HG02623 (cell line): Measurements from ENCODE around the gene CHTF8.

Experiments used
- ATAC-seq: cut with Tn5 transposase; IDR thresholded peaks from one replicate; pipeline ENCODE4 v1.9.1; 2021; ENCODE audit warnings: moderate library complexity; ENCODE audit not compliant: unreplicated experiment

The CHTF8 gene

DNA sequence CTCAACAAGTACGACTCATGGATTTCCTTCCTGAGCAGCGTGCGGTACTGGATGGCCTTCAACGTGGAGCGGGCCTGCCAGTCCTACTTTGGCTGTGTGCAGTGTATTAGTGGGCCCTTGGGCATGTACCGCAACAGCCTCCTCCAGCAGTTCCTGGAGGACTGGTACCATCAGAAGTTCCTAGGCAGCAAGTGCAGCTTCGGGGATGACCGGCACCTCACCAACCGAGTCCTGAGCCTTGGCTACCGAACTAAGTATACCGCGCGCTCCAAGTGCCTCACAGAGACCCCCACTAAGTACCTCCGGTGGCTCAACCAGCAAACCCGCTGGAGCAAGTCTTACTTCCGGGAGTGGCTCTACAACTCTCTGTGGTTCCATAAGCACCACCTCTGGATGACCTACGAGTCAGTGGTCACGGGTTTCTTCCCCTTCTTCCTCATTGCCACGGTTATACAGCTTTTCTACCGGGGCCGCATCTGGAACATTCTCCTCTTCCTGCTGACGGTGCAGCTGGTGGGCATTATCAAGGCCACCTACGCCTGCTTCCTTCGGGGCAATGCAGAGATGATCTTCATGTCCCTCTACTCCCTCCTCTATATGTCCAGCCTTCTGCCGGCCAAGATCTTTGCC is 17.9 kb downstream of the CHTF8 start:
- no peak for ATAC-seq

DNA sequence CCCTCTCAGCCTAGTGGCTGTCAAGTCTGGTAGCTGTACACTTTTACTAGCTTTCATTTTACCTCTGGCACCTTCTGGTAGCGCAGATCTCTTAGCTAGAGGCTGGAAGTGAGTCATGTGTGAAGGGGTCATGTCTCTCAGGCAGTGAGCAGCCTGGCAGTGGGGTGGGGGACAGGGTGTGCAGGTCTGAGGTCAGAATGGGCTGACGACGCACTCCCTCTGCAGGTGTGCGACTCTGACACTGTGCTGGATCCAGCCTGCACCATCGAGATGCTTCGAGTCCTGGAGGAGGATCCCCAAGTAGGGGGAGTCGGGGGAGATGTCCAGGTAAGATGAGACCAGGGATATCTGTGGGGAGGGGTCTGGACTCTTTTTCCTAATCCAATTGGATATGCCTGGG is 19.2 kb downstream of the CHTF8 start:
- no peak for ATAC-seq

DNA sequence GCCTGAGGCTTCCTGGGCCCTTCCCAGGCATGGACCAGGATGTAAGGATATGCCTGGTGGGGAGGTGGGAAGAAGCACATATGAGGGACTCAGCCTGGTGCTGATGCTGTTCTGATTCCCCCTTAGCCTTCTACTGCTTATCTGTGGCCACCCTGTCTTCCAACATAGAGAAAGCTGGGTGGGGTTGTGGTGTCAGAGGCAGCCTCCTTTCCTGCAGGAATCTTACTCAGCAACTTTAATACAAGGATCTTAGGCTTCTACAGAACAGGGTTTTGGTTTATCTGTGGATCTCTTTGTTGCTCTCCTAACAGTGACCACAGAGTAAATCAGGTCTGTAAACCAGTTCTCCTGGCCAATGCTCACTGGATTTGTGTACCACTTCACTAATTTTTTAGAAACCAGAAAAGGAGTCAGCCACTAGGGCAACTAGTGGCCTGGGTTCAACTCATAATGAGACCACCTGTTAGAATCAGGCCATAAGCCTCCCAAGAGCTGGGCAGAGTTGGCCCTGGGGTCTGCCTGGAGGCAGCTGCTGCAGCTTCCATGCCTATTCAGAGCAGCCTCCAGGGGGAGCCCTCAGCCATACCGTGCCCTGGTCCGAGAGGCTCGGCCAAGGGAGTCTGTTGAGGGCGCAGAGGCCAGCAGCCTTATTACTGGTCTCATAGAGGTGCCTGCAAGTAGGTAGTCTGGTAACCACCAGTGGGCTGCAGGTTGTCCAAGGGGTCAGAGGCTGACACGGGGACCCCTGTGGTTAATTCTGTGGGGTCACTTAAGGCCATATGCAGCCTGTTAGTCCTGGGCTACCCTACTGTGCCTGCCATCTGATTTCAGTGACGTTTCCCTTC is 19.9 kb downstream of the CHTF8 start:
- ATAC-seq = no peak

DNA sequence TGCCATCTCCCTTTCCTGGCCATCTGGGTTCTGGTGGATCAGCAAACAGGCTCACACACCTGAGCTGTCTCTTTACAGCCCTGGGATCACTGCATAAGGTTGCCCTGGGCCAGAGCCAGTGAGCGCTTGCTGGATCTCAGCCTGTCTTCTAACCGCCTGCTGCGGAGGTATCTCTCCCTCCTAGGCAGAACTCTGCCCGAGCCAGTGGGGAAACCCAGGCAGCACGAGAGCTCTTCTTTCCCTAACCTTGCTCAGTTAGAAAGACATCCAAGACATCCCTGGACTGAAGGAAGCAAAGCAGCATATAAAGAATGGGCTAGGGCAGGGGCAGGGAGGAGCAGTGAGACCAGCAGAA is 20.5 kb downstream of the CHTF8 start:
- no peak for ATAC-seq

DNA sequence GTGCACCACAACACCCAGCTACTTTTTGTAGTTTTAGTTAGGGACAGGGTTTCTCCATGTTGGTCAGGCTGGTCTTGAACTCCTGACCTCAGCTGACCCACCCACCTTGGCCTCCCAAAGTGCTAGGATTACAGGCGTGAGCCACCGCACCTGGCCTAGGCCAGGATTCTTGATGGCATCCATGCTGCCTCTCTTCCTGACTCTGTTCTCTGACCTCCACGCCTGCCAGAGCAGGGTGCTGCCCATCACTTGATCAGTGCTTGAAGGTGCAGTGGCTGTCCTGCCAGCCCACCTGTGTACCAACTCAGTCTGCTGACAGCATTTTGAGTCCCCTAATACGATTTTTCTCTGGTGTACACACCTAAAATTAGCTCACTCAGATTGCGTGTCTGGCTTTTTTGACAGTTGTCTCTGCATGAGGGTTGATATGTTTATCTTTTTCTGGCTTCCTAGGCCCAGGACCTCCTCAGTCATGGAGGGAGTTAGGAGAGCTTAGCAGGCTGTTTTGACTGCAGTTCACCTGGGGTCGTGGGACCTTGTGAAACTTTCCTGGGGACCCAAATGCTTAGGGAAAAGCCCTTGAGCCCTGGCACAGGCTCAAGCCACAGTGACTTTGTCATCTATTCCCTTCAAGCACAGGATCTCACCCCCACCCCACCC is 21.0 kb downstream of the CHTF8 start:
- ATAC-seq = no peak

DNA sequence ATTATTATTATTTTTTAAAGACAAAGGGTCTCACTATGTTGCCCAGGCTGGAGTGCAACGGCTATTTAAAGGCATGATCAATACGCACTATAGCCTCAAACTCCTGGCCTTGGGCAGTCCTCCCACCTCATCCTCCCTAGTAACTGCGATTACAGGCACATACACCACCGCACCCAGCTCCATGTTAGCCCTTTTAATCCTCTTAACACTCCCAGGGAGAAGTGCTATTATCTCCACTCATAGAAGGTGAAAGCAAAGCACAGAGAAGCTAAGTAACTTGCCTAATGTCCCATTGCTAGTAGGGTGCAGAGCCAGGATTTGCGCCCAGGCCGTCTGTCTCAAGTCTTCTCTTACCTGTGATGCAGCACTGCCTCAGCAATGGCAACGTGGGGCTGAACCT is 22.0 kb downstream of the CHTF8 start:
- ATAC-seq = no peak

DNA sequence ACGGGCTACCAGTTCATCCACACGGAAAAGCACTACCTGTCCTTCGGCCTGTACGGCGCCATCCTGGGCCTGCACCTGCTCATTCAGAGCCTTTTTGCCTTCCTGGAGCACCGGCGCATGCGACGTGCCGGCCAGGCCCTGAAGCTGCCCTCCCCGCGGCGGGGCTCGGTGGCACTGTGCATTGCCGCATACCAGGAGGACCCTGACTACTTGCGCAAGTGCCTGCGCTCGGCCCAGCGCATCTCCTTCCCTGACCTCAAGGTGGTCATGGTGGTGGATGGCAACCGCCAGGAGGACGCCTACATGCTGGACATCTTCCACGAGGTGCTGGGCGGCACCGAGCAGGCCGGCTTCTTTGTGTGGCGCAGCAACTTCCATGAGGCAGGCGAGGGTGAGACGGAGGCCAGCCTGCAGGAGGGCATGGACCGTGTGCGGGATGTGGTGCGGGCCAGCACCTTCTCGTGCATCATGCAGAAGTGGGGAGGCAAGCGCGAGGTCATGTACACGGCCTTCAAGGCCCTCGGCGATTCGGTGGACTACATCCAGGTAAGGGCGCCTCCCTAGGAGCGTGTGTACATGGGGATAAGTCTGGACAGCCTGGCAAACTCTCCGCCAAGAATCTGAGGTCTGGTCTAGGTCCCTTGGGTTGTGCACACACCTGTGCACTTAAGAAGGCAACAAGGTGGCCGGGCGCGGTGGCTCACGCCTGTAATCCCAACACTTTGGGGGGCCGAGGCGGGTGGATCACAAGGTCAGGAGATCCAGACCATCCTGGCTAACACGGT is 22.7 kb downstream of the CHTF8 start:
- no peak for ATAC-seq

DNA sequence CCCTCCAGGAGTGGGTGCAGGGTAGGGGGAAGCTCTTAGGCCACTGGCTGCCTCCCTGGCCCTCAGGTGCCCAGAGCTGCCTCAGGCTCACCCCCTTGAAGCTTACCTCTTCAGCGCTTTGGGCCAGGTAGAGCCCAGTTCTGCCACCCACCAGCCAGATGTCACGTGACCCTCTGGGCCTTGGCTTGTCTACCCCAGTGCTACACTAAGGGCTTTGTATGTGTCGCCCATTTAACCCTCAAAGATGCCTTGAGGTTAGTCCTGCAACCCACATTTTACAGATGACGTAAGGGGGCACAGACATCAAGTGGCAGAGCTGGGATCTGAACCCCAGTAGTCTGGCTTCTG is 23.5 kb downstream of the CHTF8 start:
- no peak for ATAC-seq

DNA sequence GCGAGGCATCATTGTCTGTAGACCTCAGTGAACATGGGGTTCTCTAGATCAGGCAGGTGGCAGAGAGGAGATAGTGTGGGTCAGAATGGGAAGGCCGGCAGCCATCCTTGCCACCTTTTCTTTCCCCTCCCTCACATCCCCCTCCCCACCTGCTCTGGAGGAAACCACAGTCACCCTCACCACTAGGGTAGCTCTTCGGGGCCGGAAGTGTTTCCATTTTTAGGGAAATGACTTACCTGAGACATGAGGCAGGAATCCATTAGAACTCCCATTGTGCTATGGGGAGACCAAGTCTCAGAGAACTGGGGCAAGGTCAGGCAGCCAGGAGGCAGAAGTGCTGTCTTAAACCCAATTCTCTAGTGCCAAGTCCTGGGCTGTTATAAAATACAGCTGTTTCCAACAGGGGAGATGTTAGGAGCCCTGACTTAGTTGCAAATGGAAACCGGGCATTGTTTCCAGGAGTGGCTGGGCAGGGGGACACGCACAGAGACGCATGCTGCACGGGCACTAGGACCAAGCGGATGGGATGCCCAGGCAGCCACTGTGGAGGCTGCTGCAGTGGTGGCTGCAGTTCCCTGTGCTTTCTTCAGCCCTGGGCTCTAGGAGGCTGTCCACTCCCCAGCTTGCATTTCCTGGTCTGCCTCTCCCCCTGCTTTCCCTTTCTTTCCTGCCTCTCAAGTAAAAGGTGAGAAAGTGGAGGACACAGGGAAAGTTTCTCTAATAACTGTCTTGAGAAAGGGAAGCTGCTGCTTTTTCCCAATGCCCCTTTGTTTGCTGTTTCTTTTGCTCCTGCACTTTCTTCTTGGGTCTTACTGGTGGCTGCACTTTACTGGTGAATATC is 24.1 kb downstream of the CHTF8 start:
- no peak for ATAC-seq

DNA sequence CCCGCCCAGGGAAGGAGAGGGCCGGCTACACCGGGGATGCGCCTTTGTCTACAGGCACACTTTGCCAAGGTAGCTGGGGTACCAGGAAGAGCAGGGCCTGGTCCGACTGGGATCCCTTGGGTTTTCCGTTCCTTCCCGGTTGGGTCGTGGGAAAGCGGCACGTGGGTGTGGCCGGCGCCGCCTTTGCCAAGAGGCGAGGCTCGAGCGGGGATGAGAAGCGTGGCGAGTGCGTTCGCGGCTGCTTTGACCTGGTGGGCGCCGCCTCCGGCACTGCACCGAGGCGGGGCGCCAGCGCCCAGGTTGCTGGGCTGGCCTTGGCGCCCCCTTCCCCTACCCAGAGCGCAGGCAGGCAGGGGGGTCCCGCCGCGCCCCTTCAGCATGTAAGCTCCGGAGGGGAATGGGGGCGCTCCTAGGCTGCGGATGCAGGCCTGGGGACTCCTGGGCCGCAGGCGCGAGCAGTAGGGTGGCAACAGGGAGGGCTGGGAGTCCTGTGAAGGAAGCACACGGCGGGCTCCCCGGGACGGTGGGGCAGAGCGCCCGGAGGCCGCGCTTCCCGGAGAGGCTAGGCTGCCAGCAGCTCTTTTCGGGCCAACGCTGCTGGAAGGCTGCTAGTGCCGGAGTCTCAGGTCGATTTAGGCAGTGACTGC is 24.9 kb downstream of the CHTF8 start:
- no peak for ATAC-seq

DNA sequence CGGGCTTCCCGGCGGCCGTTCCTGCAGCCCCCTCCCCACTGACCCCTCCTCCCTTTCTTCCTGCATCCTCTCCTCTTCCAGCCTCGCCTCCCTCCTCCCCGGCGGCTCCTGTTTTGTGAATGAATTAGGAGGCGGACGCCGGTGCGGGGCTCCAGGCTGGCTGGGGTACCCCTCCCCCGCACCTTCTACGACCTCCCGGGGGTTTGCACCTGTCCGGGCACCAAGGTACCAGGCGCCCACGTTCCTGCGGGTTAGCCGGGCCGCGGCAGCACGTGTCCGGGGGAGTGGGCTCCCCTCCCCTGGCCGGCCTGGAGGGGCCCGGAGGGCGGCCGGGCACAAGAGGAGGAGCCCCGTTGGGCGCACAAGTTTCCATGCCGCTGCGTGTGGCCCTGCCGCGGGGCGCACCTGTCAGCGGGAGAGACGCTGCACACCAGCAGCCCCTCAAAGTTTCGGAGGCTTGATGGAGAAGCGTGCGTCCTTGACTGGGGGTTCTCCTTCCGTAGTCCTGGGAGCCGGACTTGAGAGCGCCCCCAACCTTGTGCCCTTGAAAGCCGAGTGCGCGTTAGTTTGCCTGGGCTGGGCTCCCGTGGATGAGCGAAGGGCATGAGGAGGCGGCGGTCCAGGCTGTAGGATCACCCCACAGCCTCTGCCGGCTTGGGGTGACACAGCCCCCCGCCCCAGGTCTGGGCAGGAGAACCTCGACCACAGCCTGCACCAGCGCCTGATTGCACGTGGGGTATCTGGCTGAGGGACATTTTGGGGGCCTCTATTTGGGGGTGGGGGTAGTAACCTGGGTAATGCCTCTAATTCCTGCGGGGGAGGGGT is 25.7 kb downstream of the CHTF8 start:
- no peak for ATAC-seq

DNA sequence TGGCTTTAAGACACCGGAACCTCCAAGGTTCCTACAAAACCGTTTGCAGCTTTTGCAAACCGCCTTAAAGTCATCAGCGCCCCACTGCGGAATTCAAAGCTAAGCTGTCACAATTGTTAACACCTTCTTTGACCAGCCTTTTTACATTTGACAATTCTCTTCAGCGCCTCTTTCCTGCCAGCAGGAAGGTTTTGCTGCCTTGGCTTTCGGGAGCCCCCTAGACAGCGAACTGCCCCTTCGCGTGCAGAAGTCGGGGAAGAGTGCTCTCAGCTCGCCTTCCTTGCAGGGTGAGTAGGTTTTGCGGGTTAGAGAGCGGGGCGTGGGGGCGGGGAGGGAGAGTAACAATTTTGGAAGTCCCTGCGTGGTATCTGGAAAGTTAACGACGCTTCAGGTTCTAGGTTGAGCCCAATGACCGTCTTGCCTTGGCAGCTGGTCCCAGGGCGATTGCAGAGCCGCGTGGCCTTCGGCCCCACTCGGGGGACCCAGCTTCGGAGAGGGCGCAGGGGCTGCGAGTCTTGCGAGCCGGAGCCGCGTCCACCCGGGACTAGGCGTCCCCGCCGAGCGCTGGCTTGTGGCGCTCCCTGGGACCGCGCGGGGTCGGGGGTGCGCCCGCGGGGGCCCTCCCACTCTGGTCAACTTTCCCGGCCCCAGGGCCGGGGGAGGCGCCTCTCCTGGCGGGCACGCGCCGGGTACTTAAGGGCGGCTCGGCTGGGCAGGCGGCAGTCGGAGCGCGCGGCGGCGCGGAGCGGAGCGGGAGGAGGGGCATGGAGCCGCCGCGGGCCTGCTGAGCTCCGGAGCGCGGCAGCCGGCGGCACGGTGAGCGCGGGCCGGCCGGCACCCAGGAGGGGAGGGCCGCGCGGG is 26.7 kb downstream of the CHTF8 start, which contains the start of gene HAS3:
HAS3 (plus strand) TSS at position 153 of the 861 bp plus-strand sequence. CDS start 3,743 bp downstream, outside the sequence.
- no peak for ATAC-seq

DNA sequence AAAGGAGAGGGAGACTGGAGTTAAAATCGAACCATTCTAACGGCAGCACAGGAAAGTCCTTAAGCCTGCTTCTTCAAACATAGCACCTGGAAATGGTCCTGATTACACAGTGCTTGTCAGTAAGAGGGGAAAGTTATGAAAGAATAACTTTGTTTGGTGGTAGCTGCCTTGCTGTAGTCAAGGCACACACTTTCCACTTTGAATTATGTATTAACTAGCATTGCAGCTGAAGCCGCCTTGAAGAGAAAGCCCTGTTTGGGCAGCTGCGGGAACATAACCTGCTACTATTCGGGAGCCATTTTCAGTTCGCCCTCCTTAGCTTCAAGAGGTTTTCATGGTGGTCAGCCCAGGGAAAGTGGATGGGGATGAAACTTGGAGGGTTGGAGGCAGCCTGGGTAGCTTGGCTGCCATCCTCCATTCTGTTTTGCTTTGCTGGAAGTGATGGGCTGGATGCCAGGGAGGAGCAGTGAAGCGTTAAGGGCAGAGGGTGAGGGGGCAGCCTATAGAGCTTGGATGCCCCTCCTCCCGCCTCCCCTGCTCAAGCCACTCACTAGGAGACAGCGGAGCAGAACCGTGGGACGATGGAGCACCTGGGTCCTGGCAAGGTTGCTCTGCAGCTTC is 32.2 kb downstream of the CHTF8 start:
- ATAC-seq = no peak

DNA sequence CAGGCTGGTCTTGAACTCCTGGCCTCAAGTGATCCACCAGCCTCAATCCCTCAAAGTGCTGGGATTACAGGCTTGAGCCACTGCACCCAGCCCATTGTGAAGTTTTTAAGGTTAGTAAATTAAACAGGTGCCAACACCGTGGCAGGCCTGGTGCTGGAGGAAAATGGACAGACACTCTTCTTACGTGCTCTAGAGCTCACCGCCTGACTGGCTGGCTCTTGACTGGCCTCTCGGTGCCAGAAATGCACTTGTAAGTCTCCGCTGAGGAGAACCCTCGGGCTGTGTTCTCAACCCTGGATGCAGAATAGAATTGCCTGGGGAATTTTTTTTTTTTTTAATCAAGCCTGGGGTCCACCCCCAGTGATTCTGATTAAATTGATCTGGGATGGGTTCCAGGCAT is 37.2 kb downstream of the CHTF8 start:
- ATAC-seq = no peak

DNA sequence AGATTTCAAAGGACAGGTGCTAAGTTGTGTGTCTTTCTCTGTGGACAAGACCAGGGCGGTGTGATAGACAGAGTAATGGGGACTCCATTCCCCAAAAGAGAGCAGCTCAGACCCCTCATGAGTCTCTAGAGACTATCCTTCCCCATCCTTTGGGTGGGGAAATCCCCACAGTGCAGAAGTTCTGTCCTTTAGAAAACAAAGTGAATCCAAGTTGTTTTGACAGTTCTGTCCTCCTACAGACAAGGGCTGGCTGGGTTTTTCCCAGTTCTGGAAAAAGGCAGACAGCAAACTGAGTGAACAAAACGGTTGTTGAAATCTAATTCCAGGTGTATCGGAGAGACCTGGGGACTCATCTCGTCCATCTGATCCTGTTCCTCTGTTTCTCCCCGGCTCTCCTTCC is 37.9 kb downstream of the CHTF8 start:
- ATAC-seq = no peak

DNA sequence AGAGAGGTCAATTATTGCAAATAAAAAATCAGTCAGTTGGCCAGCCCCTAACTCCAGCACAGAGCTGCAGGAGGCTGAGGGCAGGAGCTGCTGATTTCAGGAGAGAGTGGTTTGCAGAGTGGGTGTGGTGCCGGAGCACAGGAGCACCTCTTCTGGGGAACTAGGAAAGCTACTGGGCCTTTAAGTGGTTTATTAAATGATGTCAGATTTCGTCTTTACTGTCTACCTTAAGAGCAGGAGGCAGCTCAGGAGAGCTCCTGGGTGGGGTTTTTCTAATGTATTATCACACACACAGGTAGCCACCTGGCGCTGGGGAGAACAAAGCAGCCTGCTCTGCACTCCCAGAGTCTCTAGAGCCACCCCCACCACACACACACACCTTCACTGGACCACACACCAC is 38.4 kb downstream of the CHTF8 start:
- no peak for ATAC-seq

DNA sequence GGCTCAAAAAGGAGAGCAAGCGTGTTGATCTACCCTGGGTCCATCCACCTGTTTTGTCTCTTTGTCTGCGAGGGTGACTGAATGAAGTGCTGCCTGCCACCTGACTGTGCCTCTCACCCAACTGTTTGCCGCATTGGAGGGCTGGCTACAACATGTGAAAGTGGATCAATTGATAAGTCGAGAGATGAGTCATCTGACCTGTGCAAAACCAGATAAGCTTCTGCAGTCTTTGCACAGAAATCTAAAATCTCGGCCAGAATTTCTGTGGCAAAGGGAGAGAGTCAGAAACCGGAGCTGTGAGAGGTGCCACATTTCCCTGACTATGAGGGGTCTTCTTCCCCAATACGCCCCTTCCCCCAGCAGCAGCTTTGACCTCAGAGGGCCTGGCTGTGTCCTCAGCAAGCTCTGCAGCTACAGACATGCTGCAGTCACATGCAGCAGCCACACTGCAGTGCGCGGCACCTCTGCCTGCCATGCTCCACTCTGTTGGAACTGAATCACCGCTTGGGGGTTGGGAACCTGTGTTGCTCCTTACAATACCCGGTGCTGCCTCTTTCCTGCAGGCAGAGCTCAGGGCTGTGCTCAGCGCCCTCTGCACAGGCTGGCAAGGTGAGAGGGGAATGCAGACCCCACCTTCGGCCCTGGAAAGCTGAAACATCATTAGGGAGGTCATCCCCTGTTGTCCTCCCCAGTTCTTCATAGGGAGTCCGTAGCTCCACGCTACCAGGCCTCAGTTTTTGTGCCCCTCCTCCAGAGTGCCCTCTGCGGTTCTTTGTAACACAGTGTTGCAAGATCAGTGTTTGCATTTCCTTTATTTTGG is 43.1 kb downstream of the CHTF8 start:
- ATAC-seq = no peak
